ENCODE results near the gene EVA1B.

- TF ChIP-seq POLR2A (IDR thresholded peaks at IDR 0.05) = no peak
- no peak for TF ChIP-seq CTCF (IDR thresholded peaks at IDR 0.05)
- no peak for TF ChIP-seq POLR2AphosphoS5 (IDR thresholded peaks at IDR 0.05)
- TF ChIP-seq EP300 (IDR thresholded peaks at IDR 0.05) = no peak
Measured at GRCh38 chr1:36274201-36274600, 49.2 kb downstream of the EVA1B start.

Data from gastroesophageal sphincter (tissue), 3 donors.